Transverse colon (tissue), 3 donors: Measurements from ENCODE around the gene MOB1A.

Experiments
- CTCF ChIP-seq, 5 experiments: fragments of 200-600 bp in 3 of 5; fragments of 450-650 bp in 2 of 5; sonication (generic) in 3 of 5; IDR thresholded peaks; 1 replicate in 2 of 5; 2 replicates in 3 of 5; pipeline ENCODE4 v1.5.1; 2016 to 2017; ENCODE audit warnings: antibody characterized with exemption in 5 of 5, inconsistent platforms in 3 of 5, mild to moderate bottlenecking in 2 of 5, moderate library complexity in 1 of 5
- POLR2A ChIP-seq: fragments of 450-650 bp; IDR thresholded peaks from one replicate; pipeline ENCODE4 v1.6.1; 2016; ENCODE audit warnings: antibody characterized with exemption, mild to moderate bottlenecking, moderate library complexity

- TF ChIP-seq CTCF (IDR thresholded peaks at IDR 0.05) = no peak
- TF ChIP-seq POLR2A = no peak
Measured at GRCh38 chr2:74199871-74200305, 21.2 kb upstream of the MOB1A start.
